ENCODE measurements around the gene KLF2. TPM values are rescaled to one million over a fixed set of nuclear protein-coding genes. Genes with fewer than 3 reads are reported as not detected.
"Not testable (repeated sequence)": the region's sequence is repeated elsewhere in the genome, so short reads cannot be mapped to it uniquely, and the experiment has no call there.

Gene KLF2
- total RNA-seq, 1 experiment from 2014 or later = 6.6 TPM

DNA sequence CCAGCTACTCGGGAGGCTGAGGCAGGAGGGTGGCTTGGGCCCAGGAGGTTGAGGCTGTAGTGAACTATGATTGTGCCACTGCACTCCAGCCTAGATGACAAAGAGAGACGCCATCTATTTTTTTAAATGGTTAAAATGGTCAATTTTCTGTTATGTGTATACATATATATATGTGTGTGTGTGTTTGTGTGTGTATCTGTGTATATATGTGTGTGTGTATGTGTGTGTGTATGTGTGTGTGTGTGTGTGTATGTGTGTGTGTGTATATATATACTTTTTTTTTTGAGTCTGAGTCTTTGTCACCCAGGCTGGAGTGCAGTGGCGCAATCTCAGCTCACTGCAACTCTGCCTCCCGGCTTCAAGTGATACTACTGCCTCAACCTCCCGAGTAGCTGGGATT lies 42.9 kb upstream of the KLF2 start:
- ChIA-PET CTCF (no interaction called here), POLR2A (ENCODE audit: unreplicated experiment) (no interaction called here)
- Histone ChIP-seq H3K9me2 (replicated peaks; ENCODE audit: low read length) (no peaks in the 10 kb centered on the region), H3K36me3 (ENCODE audit: low read depth, low read length) (no peaks in the 10 kb centered on the region), H3K79me2 (ENCODE audit: low read length) (no peaks in the 10 kb centered on the region), H3K4me1 (ENCODE audit: insufficient read depth, low read length) (peaks cover 18% of the 10 kb centered on the region), H2AFZ (ENCODE audit: low read length) (no peak overlapping the region), H3K9me3 (ENCODE audit: low read length) (no peaks in the 10 kb centered on the region), H3F3A (ENCODE audit: low read length, unreplicated experiment) (no peaks in the 10 kb centered on the region), H3K27ac (ENCODE audit: low read length) (no peak overlapping the region), H3K27me3 (ENCODE audit: low read length) (no peaks in the 10 kb centered on the region), H4K20me1 (ENCODE audit: low read length) (no peaks in the 10 kb centered on the region), H3K4me3 (ENCODE audit: low read length) (no peak overlapping the region), H3K4me2 (ENCODE audit: low read length) (no peak overlapping the region), H3K9ac (ENCODE audit: low read length) (no peak overlapping the region)
- BruUV-seq (replicated peaks) = no TSS peak
- DNase-seq (no peak), ATAC-seq (no peak)
- TF ChIP-seq, protein P1, sequence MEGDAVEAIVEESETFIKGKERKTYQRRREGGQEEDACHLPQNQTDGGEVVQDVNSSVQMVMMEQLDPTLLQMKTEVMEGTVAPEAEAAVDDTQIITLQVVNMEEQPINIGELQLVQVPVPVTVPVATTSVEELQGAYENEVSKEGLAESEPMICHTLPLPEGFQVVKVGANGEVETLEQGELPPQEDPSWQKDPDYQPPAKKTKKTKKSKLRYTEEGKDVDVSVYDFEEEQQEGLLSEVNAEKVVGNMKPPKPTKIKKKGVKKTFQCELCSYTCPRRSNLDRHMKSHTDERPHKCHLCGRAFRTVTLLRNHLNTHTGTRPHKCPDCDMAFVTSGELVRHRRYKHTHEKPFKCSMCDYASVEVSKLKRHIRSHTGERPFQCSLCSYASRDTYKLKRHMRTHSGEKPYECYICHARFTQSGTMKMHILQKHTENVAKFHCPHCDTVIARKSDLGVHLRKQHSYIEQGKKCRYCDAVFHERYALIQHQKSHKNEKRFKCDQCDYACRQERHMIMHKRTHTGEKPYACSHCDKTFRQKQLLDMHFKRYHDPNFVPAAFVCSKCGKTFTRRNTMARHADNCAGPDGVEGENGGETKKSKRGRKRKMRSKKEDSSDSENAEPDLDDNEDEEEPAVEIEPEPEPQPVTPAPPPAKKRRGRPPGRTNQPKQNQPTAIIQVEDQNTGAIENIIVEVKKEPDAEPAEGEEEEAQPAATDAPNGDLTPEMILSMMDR (conservative IDR thresholded peaks at IDR 0.05; ENCODE audit: low read depth, low read length) = no peak
- TF ChIP-seq EZH2 (IDR thresholded peaks at IDR 0.05; ENCODE audit: low read length, unreplicated experiment) = no peak
- no peak for TF ChIP-seq EZH2phosphoT487 (IDR thresholded peaks at IDR 0.05; ENCODE audit: borderline replicate concordance, low read length)
- intact Hi-C loops (cut with micrococcal nuclease) = no loop called here

DNA sequence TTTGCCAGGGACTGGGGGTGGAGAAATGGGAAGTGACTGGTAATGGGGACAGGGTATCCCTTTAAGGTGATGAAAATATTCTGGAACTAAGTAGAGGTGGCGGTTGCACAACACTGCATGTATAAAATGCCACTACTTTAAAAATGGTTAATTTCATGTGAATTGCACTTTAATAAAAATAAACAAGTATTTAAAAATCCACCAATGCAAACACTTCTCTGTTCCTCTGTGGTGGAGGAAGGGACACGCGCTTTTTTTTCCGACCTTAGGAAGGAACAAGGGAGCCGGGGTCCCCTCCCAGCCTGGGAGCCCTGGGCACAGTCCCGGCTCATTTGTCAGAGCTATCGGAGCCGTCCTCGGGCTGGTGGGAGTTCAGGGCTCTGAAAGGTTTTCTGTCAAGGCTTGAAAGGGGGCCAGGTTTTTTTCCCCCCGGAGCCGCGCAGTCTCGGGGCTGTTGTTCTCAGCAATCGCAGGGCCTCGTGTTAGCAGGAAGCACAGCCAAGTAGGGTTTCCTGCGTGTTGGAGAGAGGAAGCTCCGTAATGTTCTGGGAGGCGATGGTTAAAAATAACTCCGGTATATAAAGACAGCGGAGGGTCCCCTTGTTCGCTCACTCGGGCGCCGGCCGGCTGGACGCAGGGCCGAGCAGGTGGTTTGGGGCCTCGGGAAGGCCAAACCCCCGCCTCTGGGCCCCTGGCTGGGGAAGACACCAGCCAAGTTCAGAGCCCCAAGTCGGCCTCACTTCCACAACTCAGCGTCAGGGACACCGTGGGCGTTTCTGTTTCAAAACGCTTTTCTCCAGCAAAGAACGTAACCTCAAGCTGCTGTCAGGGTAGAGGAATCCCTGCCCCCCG lies 41.2 kb upstream of the KLF2 start:
- H3K79me2 ChIP-seq (ENCODE audit: low read length) = no peaks in the 10 kb centered on the region
- no peak overlapping the region for H3K9ac ChIP-seq (ENCODE audit: low read length)
- no peak for ATAC-seq
- H2AFZ ChIP-seq (ENCODE audit: low read length) = no peak overlapping the region
- no peaks in the 10 kb centered on the region for H3K27me3 ChIP-seq (ENCODE audit: low read length)
- intact Hi-C loops (cut with micrococcal nuclease) = no loop called here
- H4K20me1 ChIP-seq (ENCODE audit: low read length) = no peaks in the 10 kb centered on the region
- no peaks in the 10 kb centered on the region for H3K9me3 ChIP-seq (ENCODE audit: low read length)
- H3K36me3 ChIP-seq (ENCODE audit: low read depth, low read length) = no peaks in the 10 kb centered on the region
- H3K27ac ChIP-seq (ENCODE audit: low read length) = no peak overlapping the region
- no peak overlapping the region for H3K4me3 ChIP-seq (ENCODE audit: low read length)
- no peak for DNase-seq
- ChIA-PET CTCF (no interaction called here), POLR2A (ENCODE audit: unreplicated experiment) (no interaction called here)
- H3K9me2 ChIP-seq (replicated peaks; ENCODE audit: low read length) = no peaks in the 10 kb centered on the region
- TF ChIP-seq EZH2 (IDR thresholded peaks at IDR 0.05; ENCODE audit: low read length, unreplicated experiment) (no peak), EZH2phosphoT487 (IDR thresholded peaks at IDR 0.05; ENCODE audit: borderline replicate concordance, low read length) (no peak)
- TF ChIP-seq, protein P1 (conservative IDR thresholded peaks at IDR 0.05; ENCODE audit: low read depth, low read length) = no peak
- H3K4me1 ChIP-seq (ENCODE audit: insufficient read depth, low read length) = peaks cover 18% of the 10 kb centered on the region
- no peaks in the 10 kb centered on the region for H3F3A ChIP-seq (ENCODE audit: low read length, unreplicated experiment)
- H3K4me2 ChIP-seq (ENCODE audit: low read length) = no peak overlapping the region
- no TSS peak for BruUV-seq (replicated peaks)

DNA sequence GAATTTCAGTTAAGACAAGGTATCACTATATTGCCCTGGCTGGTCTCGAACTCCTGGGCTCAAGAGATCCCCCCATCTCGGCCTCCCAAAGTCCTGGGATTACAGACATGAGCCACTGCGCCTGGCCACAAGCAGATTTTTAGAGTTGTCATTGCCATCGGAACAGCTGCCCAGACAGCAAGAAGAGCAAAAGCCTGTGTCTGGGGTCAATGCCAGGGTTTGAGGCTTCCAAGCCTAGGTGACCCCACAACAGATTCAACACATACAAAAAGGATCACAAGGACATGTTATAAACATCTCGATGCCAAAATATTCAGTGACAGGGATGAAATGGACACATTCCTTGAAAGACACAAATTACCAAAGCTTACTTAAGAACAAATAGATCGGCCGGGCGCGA lies 40.1 kb upstream of the KLF2 start:
- POLR2A ChIA-PET (ENCODE audit: unreplicated experiment) = interaction anchor here (0.6 kb wide), 1 partner anchor 13 kb away, joined by 3 read pairs; no protein-coding TSS in a partner anchor
- DNase-seq = no peak

DNA sequence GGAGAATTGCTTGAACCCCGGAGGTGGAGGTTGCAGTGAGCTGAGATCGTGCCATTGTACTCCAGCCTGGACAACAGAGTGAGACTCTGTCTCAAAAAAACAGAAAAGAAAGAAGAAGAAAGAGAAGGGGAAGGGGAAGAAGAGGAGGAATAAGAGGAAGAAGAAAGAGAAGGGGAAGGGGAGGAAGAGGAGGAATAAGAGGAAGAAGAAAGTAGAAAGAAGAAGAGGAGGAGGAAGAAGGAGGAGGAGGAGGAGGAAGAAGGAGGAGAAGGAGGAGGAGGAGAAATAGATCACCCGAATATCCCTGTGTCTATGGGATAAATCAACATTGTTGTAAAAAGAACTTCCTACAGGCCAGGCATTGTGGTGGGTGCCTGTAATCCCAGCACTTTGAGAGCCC lies 39.5 kb upstream of the KLF2 start:
- H3K4me1 ChIP-seq (ENCODE audit: insufficient read depth, low read length); ATAC-seq; H3K36me3 ChIP-seq (ENCODE audit: low read depth, low read length); BruUV-seq (replicated peaks); H3K27me3 ChIP-seq (ENCODE audit: low read length); H3K79me2 ChIP-seq (ENCODE audit: low read length); H3K9me3 ChIP-seq (ENCODE audit: low read length); H3K9ac ChIP-seq (ENCODE audit: low read length); H3F3A ChIP-seq (ENCODE audit: low read length, unreplicated experiment); intact Hi-C loops (cut with micrococcal nuclease); H3K27ac ChIP-seq (ENCODE audit: low read length); H3K4me2 ChIP-seq (ENCODE audit: low read length); H2AFZ ChIP-seq (ENCODE audit: low read length); CTCF ChIA-PET; H3K9me2 ChIP-seq (replicated peaks; ENCODE audit: low read length); H4K20me1 ChIP-seq (ENCODE audit: low read length); DNase-seq; H3K4me3 ChIP-seq (ENCODE audit: low read length): not testable (repeated sequence)
- POLR2A ChIA-PET (ENCODE audit: unreplicated experiment) = interaction anchor here (0.6 kb wide), 1 partner anchor 13 kb away, joined by 3 read pairs; no protein-coding TSS in a partner anchor

More for the DNA sequence above, 40.1 kb upstream of the KLF2 start:
- TF ChIP-seq, protein P1 (conservative IDR thresholded peaks at IDR 0.05; ENCODE audit: low read depth, low read length) = no peak
- TF ChIP-seq EZH2 (IDR thresholded peaks at IDR 0.05; ENCODE audit: low read length, unreplicated experiment) = no peak
- no peak overlapping the region for H3K9ac ChIP-seq (ENCODE audit: low read length)
- H3F3A ChIP-seq (ENCODE audit: low read length, unreplicated experiment) = no peaks in the 10 kb centered on the region
- no TSS peak for BruUV-seq (replicated peaks)
- no peak overlapping the region for H2AFZ ChIP-seq (ENCODE audit: low read length)
- H3K4me2 ChIP-seq (ENCODE audit: low read length) = no peak overlapping the region
- no peak for ATAC-seq
- H4K20me1 ChIP-seq (ENCODE audit: low read length) = no peaks in the 10 kb centered on the region
- intact Hi-C loops (cut with micrococcal nuclease) = no loop called here
- H3K27me3 ChIP-seq (ENCODE audit: low read length) = no peaks in the 10 kb centered on the region
- CTCF ChIA-PET = no interaction called here
- no peaks in the 10 kb centered on the region for H3K36me3 ChIP-seq (ENCODE audit: low read depth, low read length)
- H3K9me2 ChIP-seq (replicated peaks; ENCODE audit: low read length) = no peaks in the 10 kb centered on the region
- no peak overlapping the region for H3K4me3 ChIP-seq (ENCODE audit: low read length)
- H3K9me3 ChIP-seq (ENCODE audit: low read length) = no peaks in the 10 kb centered on the region
- no peak overlapping the region for H3K27ac ChIP-seq (ENCODE audit: low read length)
- no peaks in the 10 kb centered on the region for H3K79me2 ChIP-seq (ENCODE audit: low read length)
- H3K4me1 ChIP-seq (ENCODE audit: insufficient read depth, low read length) = peaks cover 11% of the 10 kb centered on the region

Data from PC-3 (cell line).